Keratinocyte (primary cell): Measurements from ENCODE around the gene ABI3. TPM values are rescaled to one million over a fixed set of nuclear protein-coding genes. Genes with fewer than 3 reads are reported as not detected.

Source experiments
- DNase-seq: peaks from one replicate; pipeline ENCODE4 v3.0.0-alpha.2; 2011; ENCODE audit warnings: low read depth, missing footprints, low spot score
- FAIRE-seq: peaks from 2 replicates; lab custom pipeline; 2011; peaks lifted over from hg19 to GRCh38; lab: Jason Lieb, UNC
- H2AFZ ChIP-seq: 2 replicates; pipeline ENCODE4 v1.6.0; 2012; ENCODE audit warnings: low read length, control low read depth, inconsistent platforms; ENCODE audit not compliant: control insufficient read depth
- H3K27ac ChIP-seq: 2 replicates; pipeline ENCODE4 v1.5.1; 2011; ENCODE audit warnings: low read length; ENCODE audit not compliant: control insufficient read depth, insufficient read depth
- H3K27me3 ChIP-seq: 3 replicates; pipeline ENCODE4 v1.6.0; 2011; ENCODE audit warnings: low read length; ENCODE audit not compliant: control insufficient read depth, insufficient read depth; ENCODE audit errors: extremely low read depth
- H3K36me3 ChIP-seq, 2 experiments: 2 replicates in 1 of 2; 3 replicates in 1 of 2; pipeline ENCODE4 v1.5.1; 2011; ENCODE audit warnings: low read length in 2 of 2, mild to moderate bottlenecking in 1 of 2; ENCODE audit not compliant: control insufficient read depth in 2 of 2, insufficient read depth in 2 of 2; ENCODE audit errors: extremely low read depth in 1 of 2
- H3K4me1 ChIP-seq: 3 replicates; pipeline ENCODE4 v1.5.1; 2011; ENCODE audit warnings: low read length; ENCODE audit not compliant: control insufficient read depth, insufficient read depth; ENCODE audit errors: extremely low read depth
- H3K4me2 ChIP-seq: 3 replicates; pipeline ENCODE4 v1.6.0; 2011; ENCODE audit warnings: low read depth, low read length; ENCODE audit not compliant: control insufficient read depth, insufficient read depth; ENCODE audit errors: extremely low read depth
- H3K4me3 ChIP-seq, 3 experiments: fragments of 200-600 bp in 1 of 3; sonication (generic) in 1 of 3; 2 replicates in 2 of 3; 3 replicates in 1 of 3; pipeline ENCODE4 v1.5.1; 2011 to 2016; ENCODE audit warnings: low read length in 3 of 3, mild to moderate bottlenecking in 3 of 3, control low read depth in 2 of 3, inconsistent platforms in 1 of 3, low read depth in 1 of 3, mixed read lengths in 1 of 3, mixed run types in 1 of 3, moderate library complexity in 1 of 3; ENCODE audit not compliant: control insufficient read depth in 2 of 3, insufficient read depth in 2 of 3; ENCODE audit errors: extremely low read depth in 1 of 3
- H3K79me2 ChIP-seq: 2 replicates; pipeline ENCODE4 v1.6.0; 2012; ENCODE audit warnings: low read length; ENCODE audit not compliant: control insufficient read depth, insufficient read depth
- H3K9ac ChIP-seq: 3 replicates; pipeline ENCODE4 v1.6.0; 2011; ENCODE audit warnings: low read length; ENCODE audit not compliant: control insufficient read depth, insufficient read depth; ENCODE audit errors: extremely low read depth
- H3K9me1 ChIP-seq: 3 replicates; pipeline ENCODE4 v1.6.0; 2011; ENCODE audit warnings: low read length; ENCODE audit not compliant: control insufficient read depth, insufficient read depth; ENCODE audit errors: extremely low read depth
- H3K9me3 ChIP-seq: 2 replicates; pipeline ENCODE4 v1.5.1; 2012; ENCODE audit warnings: low read depth, low read length; ENCODE audit not compliant: control insufficient read depth
- H4K20me1 ChIP-seq: 3 replicates; pipeline ENCODE4 v1.6.0; 2011; ENCODE audit warnings: low read length; ENCODE audit not compliant: control insufficient read depth, insufficient read depth; ENCODE audit errors: extremely low read depth
- CTCF ChIP-seq, 3 experiments: IDR thresholded peaks in 1 of 3; conservative IDR thresholded peaks in 1 of 3; optimal IDR thresholded peaks in 1 of 3; 2 replicates in 2 of 3; 3 replicates in 1 of 3; pipeline versions ENCODE3 to v1.5.1; 2011; ENCODE audit warnings: low read length in 3 of 3, mild to moderate bottlenecking in 3 of 3, moderate library complexity in 2 of 3, control low read depth in 1 of 3, inconsistent platforms in 1 of 3; ENCODE audit not compliant: insufficient read depth in 2 of 3; ENCODE audit errors: extremely low read depth in 1 of 3
- EZH2 ChIP-seq: IDR thresholded peaks from one replicate; pipeline ENCODE4 v1.6.1; 2012; ENCODE audit warnings: inconsistent platforms, mild to moderate bottlenecking, low read length, moderate library complexity
- dilution Hi-C: fragments of 300-500 bp; cut with MboI; formaldehyde crosslinking; loops from one replicate; pipeline ENCODE4 v1.7.0; 2020; ENCODE audit warnings: low sequenced_read_pairs; ENCODE audit not compliant: extremely low pct_ligation_motif_present
- polyA plus RNA-seq, 5 experiments: library from polyadenylated mRNA; depleted of rRNA in 3 of 5; stranded (reverse) in 3 of 5; stranded (forward) in 1 of 5; unstranded in 1 of 5; fragments of >200 nt; gene quantifications; 1 replicate in 1 of 5; 2 replicates in 3 of 5; 3 replicates in 1 of 5; pipeline versions ENCODE4 v1.2.1 to v1.2.3, GENCODE V29; 2011 to 2012; ENCODE audit warnings: missing spikeins in 2 of 5, low read depth in 1 of 5, low replicate concordance in 1 of 5

Gene ABI3
- polyA plus RNA-seq, 1 donor (not counting 4 experiments of a cell fraction or from before 2014, with no cell fraction given): not detected

- H3K4me1 ChIP-seq: peaks cover 5% of the 10 kb centered on the region
- DNase-seq (no peak), FAIRE-seq (no peak)
- H2AFZ ChIP-seq: no peak overlapping the region
- no peaks in the 10 kb centered on the region for H3K27me3 ChIP-seq
- H4K20me1 ChIP-seq: no peaks in the 10 kb centered on the region
- H3K4me2 ChIP-seq: no peak overlapping the region
- no peak overlapping the region for H3K4me3 ChIP-seq
- H3K79me2 ChIP-seq: no peaks in the 10 kb centered on the region
- TF ChIP-seq EZH2: no peak
- no peak for TF ChIP-seq CTCF (optimal IDR thresholded peaks at IDR 0.05 in 1 of 3, IDR thresholded peaks at IDR 0.05 in 1 of 3, conservative IDR thresholded peaks at IDR 0.05 in 1 of 3; ENCODE audit: extremely low read depth in 1 of 3, insufficient read depth in 2 of 3, low read length in 3 of 3)
- dilution Hi-C loops: no loop called here
- no peaks in the 10 kb centered on the region for H3K36me3 ChIP-seq
- H3K9me3 ChIP-seq: peaks cover 2% of the 10 kb centered on the region
- H3K9ac ChIP-seq: no peak overlapping the region
- H3K27ac ChIP-seq: no peak overlapping the region
- no peaks in the 10 kb centered on the region for H3K9me1 ChIP-seq
Observed at GRCh38 chr17:49187301-49187700, 23.2 kb upstream of the ABI3 start.

GRCh38 chr17:49190932-49191331, 19.6 kb upstream of the ABI3 start:
- no peak for TF ChIP-seq EZH2
- TF ChIP-seq CTCF (optimal IDR thresholded peaks at IDR 0.05 in 1 of 3, IDR thresholded peaks at IDR 0.05 in 1 of 3, conservative IDR thresholded peaks at IDR 0.05 in 1 of 3; ENCODE audit: extremely low read depth in 1 of 3, insufficient read depth in 2 of 3, low read length in 3 of 3): no peak
- Histone ChIP-seq H3K9me3 (no peaks in the 10 kb centered on the region), H3K4me3 (no peak overlapping the region), H2AFZ (no peak overlapping the region), H3K9me1 (no peaks in the 10 kb centered on the region), H3K27me3 (no peaks in the 10 kb centered on the region), H3K79me2 (no peaks in the 10 kb centered on the region), H3K27ac (no peak overlapping the region), H4K20me1 (no peaks in the 10 kb centered on the region), H3K9ac (no peak overlapping the region), H3K36me3 (no peaks in the 10 kb centered on the region), H3K4me2 (peak overlapping the region; percentile 74), H3K4me1 (peaks cover 13% of the 10 kb centered on the region)
- DNase-seq (no peak), FAIRE-seq (no peak)
- dilution Hi-C loops: no loop called here
